Mesenchymal stem cell (in vitro differentiated cells and primary cell): ENCODE results near the gene ZBTB49.

Source experiments
- DNase-seq: peaks from one replicate; pipeline ENCODE4 v3.0.0-alpha.2; 2013
- H2AFZ ChIP-seq: one replicate; pipeline ENCODE4 v1.6.1; 2013; ENCODE audit warnings: low read depth, mild to moderate bottlenecking, control low read depth, inconsistent platforms, low read length, moderate library complexity
- H2AK5ac ChIP-seq: 2 replicates; pipeline ENCODE4 v1.6.1; 2013; ENCODE audit warnings: low read length, moderate library complexity, mild to moderate bottlenecking, inconsistent platforms; ENCODE audit not compliant: severe bottlenecking
- H2BK120ac ChIP-seq: one replicate; pipeline ENCODE4 v1.6.1; 2013; ENCODE audit warnings: low read depth, mild to moderate bottlenecking, inconsistent platforms, low read length, moderate library complexity
- H2BK12ac ChIP-seq, 2 experiments: one replicate each; pipeline ENCODE4 v1.6.1; 2013; ENCODE audit warnings: inconsistent platforms in 2 of 2, low read length in 2 of 2, mild to moderate bottlenecking in 2 of 2, moderate library complexity in 2 of 2, control low read depth in 1 of 2
- H2BK15ac ChIP-seq: one replicate; pipeline ENCODE4 v1.6.1; 2013; ENCODE audit warnings: mild to moderate bottlenecking, low read depth, inconsistent platforms; ENCODE audit not compliant: poor library complexity, severe bottlenecking
- H2BK5ac ChIP-seq: 2 replicates; pipeline ENCODE4 v1.6.1; 2013; ENCODE audit warnings: low read depth, mild to moderate bottlenecking, low read length, control low read depth, inconsistent platforms; ENCODE audit not compliant: poor library complexity, severe bottlenecking
- H3K14ac ChIP-seq, 2 experiments: one replicate each; pipeline ENCODE4 v1.6.1; 2013; ENCODE audit warnings: inconsistent platforms in 2 of 2, low read length in 2 of 2, control low read depth in 1 of 2, mild to moderate bottlenecking in 1 of 2, moderate library complexity in 1 of 2
- H3K18ac ChIP-seq, 2 experiments: one replicate each; pipeline ENCODE4 v1.6.1; 2013; ENCODE audit warnings: inconsistent platforms in 2 of 2, low read length in 2 of 2, control low read depth in 1 of 2, low read depth in 1 of 2, mild to moderate bottlenecking in 1 of 2
- H3K23ac ChIP-seq, 2 experiments: one replicate each; pipeline ENCODE4 v1.6.1; 2013; ENCODE audit warnings: inconsistent platforms in 2 of 2, low read length in 2 of 2, mild to moderate bottlenecking in 2 of 2, moderate library complexity in 2 of 2, control low read depth in 1 of 2
- H3K27ac ChIP-seq: 2 replicates; pipeline ENCODE4 v1.5.1; 2013; ENCODE audit warnings: mild to moderate bottlenecking, moderate library complexity, low read length, control low read depth, inconsistent platforms; ENCODE audit not compliant: poor library complexity, severe bottlenecking
- H3K27me3 ChIP-seq, 2 experiments: 2 replicates each; pipeline versions ENCODE4 v1.6.1 to v1.7.0; 2013; ENCODE audit warnings: low read length in 2 of 2, mild to moderate bottlenecking in 2 of 2, moderate library complexity in 2 of 2, control low read depth in 1 of 2, inconsistent platforms in 1 of 2; ENCODE audit not compliant: control insufficient read depth in 1 of 2, insufficient read depth in 1 of 2
- H3K36me3 ChIP-seq, 2 experiments: 2 replicates each; pipeline versions ENCODE4 v1.6.1 to v1.7.0; 2013; ENCODE audit warnings: low read length in 2 of 2, control low read depth in 1 of 2, inconsistent platforms in 1 of 2, low read depth in 1 of 2, mild to moderate bottlenecking in 1 of 2; ENCODE audit not compliant: insufficient read depth in 2 of 2, control insufficient read depth in 1 of 2
- H3K4ac ChIP-seq, 2 experiments: one replicate each; pipeline ENCODE4 v1.6.1; 2013; ENCODE audit warnings: inconsistent platforms in 2 of 2, low read length in 2 of 2, mild to moderate bottlenecking in 2 of 2, moderate library complexity in 2 of 2, control low read depth in 1 of 2, low read depth in 1 of 2
- H3K4me1 ChIP-seq: 2 replicates; pipeline ENCODE4 v1.6.1; 2013; ENCODE audit warnings: low read depth, low read length, control low read depth; ENCODE audit not compliant: control insufficient read depth, insufficient read depth
- H3K4me2 ChIP-seq: 2 replicates; pipeline ENCODE4 v1.6.1; 2013; ENCODE audit warnings: low read length, mild to moderate bottlenecking, inconsistent platforms; ENCODE audit not compliant: poor library complexity, severe bottlenecking
- H3K4me3 ChIP-seq, 2 experiments: 2 replicates each; pipeline versions ENCODE4 v1.5.1 to v1.7.0; 2013; ENCODE audit warnings: low read length in 2 of 2, mild to moderate bottlenecking in 2 of 2, control low read depth in 1 of 2, low read depth in 1 of 2; ENCODE audit not compliant: insufficient read depth in 1 of 2
- H3K79me1 ChIP-seq: replicated peaks from 2 replicates; pipeline ENCODE4 v1.6.1; 2013; ENCODE audit warnings: mild to moderate bottlenecking, control low read depth, low read length, inconsistent platforms; ENCODE audit not compliant: poor library complexity, severe bottlenecking
- H3K9ac ChIP-seq: 2 replicates; pipeline ENCODE4 v1.7.0; 2013; ENCODE audit warnings: mild to moderate bottlenecking, low read length, moderate library complexity
- H3K9me3 ChIP-seq: 2 replicates; pipeline ENCODE4 v1.7.0; 2013; ENCODE audit warnings: mild to moderate bottlenecking, low read length; ENCODE audit not compliant: control insufficient read depth
- H4K8ac ChIP-seq: one replicate; pipeline ENCODE4 v1.6.1; 2013; ENCODE audit warnings: inconsistent platforms, mild to moderate bottlenecking, low read length, moderate library complexity
- H4K91ac ChIP-seq: one replicate; pipeline ENCODE4 v1.6.1; 2013; ENCODE audit warnings: mild to moderate bottlenecking, low read length, inconsistent platforms
- WGBS: methylation state at CpG from one replicate; pipeline ENCODE4 v1.1.7; 2013; ENCODE audit warnings: mixed read lengths; 5-methylcytosine and 5-hydroxymethylcytosine counted together

Gene ZBTB49

DNA sequence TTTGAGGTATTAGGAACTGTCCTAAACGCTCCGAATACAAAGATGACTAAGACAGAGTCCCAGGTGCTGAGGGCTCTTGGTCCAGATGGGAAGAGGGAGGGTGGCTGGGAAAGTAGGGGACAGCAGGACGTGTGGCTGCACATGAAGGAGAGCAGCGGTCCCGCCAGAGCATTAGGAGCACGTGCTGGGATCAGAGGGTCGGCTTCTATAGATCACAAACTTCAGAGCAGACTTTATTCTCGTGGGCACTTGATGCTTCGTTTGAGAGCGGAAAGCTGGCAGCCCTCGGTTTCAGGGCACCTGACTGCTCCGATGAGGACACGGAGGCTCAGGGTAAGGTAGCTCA lies 26.1 kb downstream of the ZBTB49 start:
- Histone ChIP-seq H3K4me3 (no peak overlapping the region), H2AK5ac (no peak overlapping the region), H3K4ac (no peak overlapping the region), H3K79me1 (peaks cover 15% of the 10 kb centered on the region), H2BK120ac (no peak overlapping the region), H3K27me3 (no peaks in the 10 kb centered on the region), H2BK12ac (no peak overlapping the region), H3K18ac (no peak overlapping the region), H3K23ac (no peak overlapping the region), H3K4me2 (no peak overlapping the region), H2BK15ac (no peak overlapping the region), H4K91ac (no peak overlapping the region), H2BK5ac (no peak overlapping the region), H3K9ac (no peak overlapping the region), H3K9me3 (no peaks in the 10 kb centered on the region), H3K27ac (no peak overlapping the region), H3K4me1 (peaks cover 2% of the 10 kb centered on the region), H3K36me3 (peaks cover 61 to 70% of the 10 kb centered on the region in 2 experiments), H3K14ac (no peak overlapping the region), H4K8ac (no peak overlapping the region), H2AFZ (no peak overlapping the region)
- no peak for DNase-seq
- 93% methylated on average over 13 of the region's 13 CpGs for WGBS

DNA sequence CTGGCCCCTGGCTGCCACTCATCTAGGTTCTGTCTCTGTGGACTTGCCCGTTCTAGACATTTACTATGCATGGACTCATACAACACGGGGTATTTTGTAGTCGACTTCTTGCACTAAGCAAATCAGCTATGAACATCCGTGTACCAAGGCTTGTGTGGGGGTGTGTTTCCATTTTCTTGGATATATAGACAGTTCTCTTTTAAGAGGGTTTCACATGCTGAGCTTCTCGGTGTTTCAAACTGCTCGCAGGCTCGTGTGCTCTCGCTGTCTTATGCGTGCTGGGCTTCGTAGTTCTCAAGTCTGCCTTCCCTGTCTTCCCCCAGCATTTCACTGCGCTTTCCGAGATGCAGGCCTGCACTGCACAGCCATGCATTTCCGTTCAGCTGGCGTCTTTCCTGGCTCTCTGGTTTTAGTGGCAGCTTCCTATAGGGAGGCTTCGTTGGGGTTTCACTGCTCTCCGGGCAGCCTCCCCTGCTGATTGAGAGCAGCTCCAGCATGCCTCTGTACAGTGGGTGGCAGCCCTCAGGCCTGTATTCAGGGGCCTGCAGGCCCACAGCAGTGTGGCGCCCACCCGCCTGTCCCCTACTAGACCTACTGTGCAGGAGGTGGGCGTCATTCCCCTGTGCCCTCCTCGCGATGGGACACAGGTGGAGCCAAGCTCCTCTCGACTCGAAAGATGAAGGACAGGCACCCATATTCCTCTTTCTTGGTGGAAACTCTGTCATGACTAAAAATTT lies 27.6 kb downstream of the ZBTB49 start:
- Histone ChIP-seq H2BK15ac (no peak overlapping the region), H3K9ac (no peak overlapping the region), H2BK12ac (no peak overlapping the region), H3K18ac (no peak overlapping the region), H3K23ac (no peak overlapping the region), H3K79me1 (peaks cover 12% of the 10 kb centered on the region), H3K36me3 (peaks cover 73 to 81% of the 10 kb centered on the region in 2 experiments), H3K9me3 (no peaks in the 10 kb centered on the region), H4K8ac (no peak overlapping the region), H3K4me2 (no peak overlapping the region), H4K91ac (no peak overlapping the region), H2BK5ac (no peak overlapping the region), H3K14ac (no peak overlapping the region), H3K4me3 (no peak overlapping the region), H3K27me3 (no peaks in the 10 kb centered on the region), H2AFZ (no peak overlapping the region), H3K4me1 (peaks cover 2% of the 10 kb centered on the region), H2AK5ac (no peak overlapping the region), H3K27ac (no peak overlapping the region), H3K4ac (no peak overlapping the region), H2BK120ac (no peak overlapping the region)
- no peak for DNase-seq
- 96% methylated on average over 22 of the region's 23 CpGs for WGBS

DNA sequence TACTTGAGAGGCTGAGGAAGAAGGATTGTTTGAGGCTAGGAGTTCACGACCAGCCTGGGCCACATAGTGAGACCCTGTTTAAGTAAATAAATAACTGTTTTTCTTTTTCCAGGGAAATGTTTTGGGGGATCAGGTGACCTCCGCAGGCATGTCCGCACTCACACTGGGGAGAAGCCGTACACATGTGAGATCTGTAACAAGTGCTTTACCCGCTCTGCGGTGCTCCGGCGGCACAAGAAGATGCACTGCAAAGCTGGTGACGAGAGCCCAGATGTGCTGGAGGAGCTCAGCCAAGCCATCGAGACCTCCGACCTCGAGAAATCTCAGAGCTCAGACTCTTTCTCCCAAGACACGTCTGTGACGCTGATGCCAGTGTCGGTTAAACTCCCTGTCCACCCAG lies 30.5 kb downstream of the ZBTB49 start:
- Histone ChIP-seq H3K4ac (no peak overlapping the region), H2BK120ac (no peak overlapping the region), H2BK12ac (no peak overlapping the region), H4K8ac (no peak overlapping the region), H3K79me1 (peaks cover 6% of the 10 kb centered on the region), H3K4me1 (peaks cover 2% of the 10 kb centered on the region), H3K4me3 (no peak overlapping the region), H3K9ac (no peak overlapping the region), H2BK15ac (no peak overlapping the region), H2AFZ (no peak overlapping the region), H2AK5ac (no peak overlapping the region), H3K27ac (no peak overlapping the region), H3K23ac (no peak overlapping the region), H3K4me2 (no peak overlapping the region), H3K18ac (no peak overlapping the region), H3K9me3 (no peaks in the 10 kb centered on the region), H3K27me3 (no peaks in the 10 kb centered on the region), H3K14ac (no peak overlapping the region), H2BK5ac (no peak overlapping the region), H4K91ac (no peak overlapping the region), H3K36me3 (peaks cover 54 to 55% of the 10 kb centered on the region in 2 experiments)
- no peak for DNase-seq
- WGBS, result 96% methylated on average over 15 of the region's 15 CpGs

DNA sequence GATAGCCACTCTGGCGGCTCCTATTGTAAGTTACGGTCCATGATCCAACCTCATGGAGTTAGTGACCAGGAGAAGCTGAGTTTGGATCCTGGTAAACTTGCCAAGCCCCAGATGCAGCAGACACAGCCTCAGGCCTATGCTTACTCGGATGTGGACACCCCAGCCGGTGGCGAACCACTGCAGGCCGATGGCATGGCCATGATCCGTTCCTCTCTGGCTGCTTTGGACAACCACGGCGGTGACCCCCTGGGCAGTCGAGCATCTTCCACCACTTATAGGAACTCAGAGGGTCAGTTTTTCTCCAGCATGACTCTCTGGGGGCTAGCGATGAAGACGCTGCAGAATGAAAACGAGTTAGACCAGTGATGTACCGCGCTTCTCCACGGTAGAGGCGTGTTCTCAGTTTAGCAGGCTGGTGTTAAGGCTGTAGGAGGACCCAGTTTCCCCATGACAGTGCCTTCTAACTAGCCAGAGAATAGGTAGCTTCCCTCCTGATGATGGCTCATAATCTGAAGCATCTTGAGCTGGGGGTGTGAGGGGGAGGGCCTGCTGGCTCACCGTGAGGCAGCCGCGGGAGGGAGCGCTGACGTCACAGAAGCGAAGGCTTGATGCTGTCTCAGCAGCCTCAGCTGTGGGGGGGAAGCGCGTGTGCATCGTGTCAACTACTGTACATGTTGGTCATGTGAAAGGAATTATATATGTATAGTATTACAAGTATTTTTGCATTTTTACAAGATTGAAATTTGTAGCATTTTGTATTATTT lies 31.1 kb downstream of the ZBTB49 start:
- Histone ChIP-seq H3K4me2 (no peak overlapping the region), H3K4me1 (peaks cover 2% of the 10 kb centered on the region), H2BK5ac (no peak overlapping the region), H2BK15ac (no peak overlapping the region), H3K27me3 (no peaks in the 10 kb centered on the region), H2AFZ (no peak overlapping the region), H3K23ac (peak overlapping the region in 1 of 2 experiments; percentile 26), H3K9ac (no peak overlapping the region), H3K27ac (no peak overlapping the region), H4K91ac (no peak overlapping the region), H3K36me3 (peaks cover 49% of the 10 kb centered on the region in 2 experiments), H4K8ac (no peak overlapping the region), H3K4me3 (no peak overlapping the region), H3K9me3 (no peaks in the 10 kb centered on the region), H3K18ac (no peak overlapping the region), H2BK12ac (no peak overlapping the region), H3K4ac (no peak overlapping the region), H3K14ac (no peak overlapping the region), H3K79me1 (peaks cover 6% of the 10 kb centered on the region), H2BK120ac (no peak overlapping the region), H2AK5ac (no peak overlapping the region)
- 96% methylated on average over 23 of the region's 26 CpGs for WGBS
- DNase-seq, result no peak
